Measurements from ENCODE around the gene ABCC1.

ABCC1 gene

DNA sequence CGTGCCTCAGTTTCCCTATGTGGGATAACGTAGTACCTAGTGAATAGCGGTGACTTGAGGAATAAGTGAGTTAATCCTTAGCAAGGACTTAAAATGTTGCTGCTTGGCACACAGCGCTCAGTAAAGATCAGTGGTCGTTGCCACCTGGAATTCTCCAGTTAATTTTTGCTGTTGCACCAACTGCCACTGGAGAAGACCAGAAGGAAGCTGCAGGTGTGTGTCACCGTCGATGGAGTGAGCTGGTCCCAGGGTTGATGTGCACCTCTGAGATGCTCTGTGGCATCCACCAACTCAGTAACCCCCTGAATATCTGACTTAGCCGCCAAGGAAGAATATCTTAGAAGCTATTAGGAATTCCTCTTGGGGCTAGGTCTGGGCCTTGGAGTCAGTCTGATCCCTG is 4.1 kb downstream of the ABCC1 start (continued):
- TF ChIP-seq, protein P1, sequence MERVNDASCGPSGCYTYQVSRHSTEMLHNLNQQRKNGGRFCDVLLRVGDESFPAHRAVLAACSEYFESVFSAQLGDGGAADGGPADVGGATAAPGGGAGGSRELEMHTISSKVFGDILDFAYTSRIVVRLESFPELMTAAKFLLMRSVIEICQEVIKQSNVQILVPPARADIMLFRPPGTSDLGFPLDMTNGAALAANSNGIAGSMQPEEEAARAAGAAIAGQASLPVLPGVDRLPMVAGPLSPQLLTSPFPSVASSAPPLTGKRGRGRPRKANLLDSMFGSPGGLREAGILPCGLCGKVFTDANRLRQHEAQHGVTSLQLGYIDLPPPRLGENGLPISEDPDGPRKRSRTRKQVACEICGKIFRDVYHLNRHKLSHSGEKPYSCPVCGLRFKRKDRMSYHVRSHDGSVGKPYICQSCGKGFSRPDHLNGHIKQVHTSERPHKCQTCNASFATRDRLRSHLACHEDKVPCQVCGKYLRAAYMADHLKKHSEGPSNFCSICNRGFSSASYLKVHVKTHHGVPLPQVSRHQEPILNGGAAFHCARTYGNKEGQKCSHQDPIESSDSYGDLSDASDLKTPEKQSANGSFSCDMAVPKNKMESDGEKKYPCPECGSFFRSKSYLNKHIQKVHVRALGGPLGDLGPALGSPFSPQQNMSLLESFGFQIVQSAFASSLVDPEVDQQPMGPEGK (tag by site-specific recombination; IDR thresholded peaks at IDR 0.05): no peak
- TF ChIP-seq ZNF184 (tag by site-specific recombination; IDR thresholded peaks at IDR 0.05) (no peak), ZNF2 (tag by site-specific recombination; IDR thresholded peaks at IDR 0.05) (no peak), ZNF792 (tag by site-specific recombination; IDR thresholded peaks at IDR 0.05) (no peak), MYNN (tag by site-specific recombination; IDR thresholded peaks at IDR 0.05; ENCODE audit: borderline replicate concordance) (no peak), ZNF514 (tag by site-specific recombination; IDR thresholded peaks at IDR 0.05) (no peak), ZNF701 (tag by site-specific recombination; IDR thresholded peaks at IDR 0.05) (no peak)

DNA sequence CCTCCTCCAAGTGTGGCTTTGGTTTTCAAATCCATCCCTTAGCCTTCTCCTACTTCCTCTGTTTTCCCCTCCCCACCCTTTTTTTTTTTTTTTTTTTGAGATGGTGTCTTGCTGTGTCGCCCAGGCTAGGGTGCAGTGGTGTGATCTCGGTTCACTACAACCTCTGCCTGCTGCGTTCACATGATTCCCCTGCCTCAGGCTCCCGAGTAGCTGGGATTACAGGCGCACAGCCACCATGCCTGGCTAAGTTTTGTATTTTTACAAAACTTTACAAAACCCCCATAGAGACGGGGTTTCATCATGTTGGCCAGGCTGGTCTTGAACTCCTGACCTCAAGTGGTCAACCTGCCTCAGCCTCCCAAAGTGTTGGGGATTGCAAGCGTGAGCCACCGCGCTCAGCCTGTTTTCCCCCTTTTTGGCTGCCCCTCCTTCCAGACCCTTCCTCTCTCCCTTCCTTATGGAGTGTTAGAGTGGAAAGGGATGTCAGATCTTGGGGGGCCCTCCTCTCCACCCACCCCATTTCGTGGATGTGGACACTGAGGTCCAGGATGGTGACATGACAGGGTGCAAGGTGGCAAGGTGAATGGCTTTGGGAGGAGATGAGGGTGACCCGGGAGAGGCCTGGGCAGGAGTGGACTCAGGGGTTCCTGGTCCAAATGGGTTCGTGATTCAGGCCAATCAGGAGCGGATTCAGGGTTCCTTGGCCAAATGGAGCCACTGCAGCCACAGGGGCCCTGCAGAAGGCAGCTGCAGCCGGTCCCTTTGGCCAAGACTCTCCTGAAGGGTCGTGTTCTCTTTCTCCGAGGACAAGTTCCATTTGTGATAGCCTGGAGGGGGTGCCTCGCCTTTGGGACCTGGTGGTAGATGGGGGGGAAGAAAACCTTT is 4.8 kb downstream of the ABCC1 start:
- Histone ChIP-seq H3K27ac (ENCODE audit: extremely low read depth, low read depth, low read length) (no peak overlapping the region), H3K4me1 (ENCODE audit: control insufficient read depth, insufficient read depth, low read length) (0 out of 2 replicates have a peak, but pooled peaks cover 2% of the 10 kb centered on the region), H3K9me3 (ENCODE audit: control insufficient read depth, insufficient read depth, low read depth, low read length) (no peaks in the 10 kb centered on the region), H3K4me3 (ENCODE audit: low read depth, low read length) (no peak overlapping the region), H3K36me3 (ENCODE audit: control insufficient read depth in 2 of 2, insufficient read depth in 1 of 2, low read length in 2 of 2) (no peaks in the 10 kb centered on the region)
- CTCF ChIA-PET: interaction anchor here (0.7 kb wide), 1 partner anchor 19 kb away, joined by 3 read pairs; no protein-coding TSS in a partner anchor
- no peak for TF ChIP-seq ZNF311 (tag by site-specific recombination; IDR thresholded peaks at IDR 0.05; ENCODE audit: borderline replicate concordance)
- TF ChIP-seq, protein P2, sequence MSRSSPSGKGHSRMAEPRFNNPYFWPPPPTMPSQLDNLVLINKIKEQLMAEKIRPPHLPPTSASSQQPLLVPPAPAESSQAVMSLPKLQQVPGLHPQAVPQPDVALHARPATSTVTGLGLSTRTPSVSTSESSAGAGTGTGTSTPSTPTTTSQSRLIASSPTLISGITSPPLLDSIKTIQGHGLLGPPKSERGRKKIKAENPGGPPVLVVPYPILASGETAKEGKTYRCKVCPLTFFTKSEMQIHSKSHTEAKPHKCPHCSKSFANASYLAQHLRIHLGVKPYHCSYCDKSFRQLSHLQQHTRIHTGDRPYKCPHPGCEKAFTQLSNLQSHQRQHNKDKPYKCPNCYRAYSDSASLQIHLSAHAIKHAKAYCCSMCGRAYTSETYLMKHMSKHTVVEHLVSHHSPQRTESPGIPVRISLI (tag by site-specific recombination; IDR thresholded peaks at IDR 0.05): no peak
- no peak for TF ChIP-seq ZNF701 (tag by site-specific recombination; IDR thresholded peaks at IDR 0.05)
- TF ChIP-seq, protein P3, sequence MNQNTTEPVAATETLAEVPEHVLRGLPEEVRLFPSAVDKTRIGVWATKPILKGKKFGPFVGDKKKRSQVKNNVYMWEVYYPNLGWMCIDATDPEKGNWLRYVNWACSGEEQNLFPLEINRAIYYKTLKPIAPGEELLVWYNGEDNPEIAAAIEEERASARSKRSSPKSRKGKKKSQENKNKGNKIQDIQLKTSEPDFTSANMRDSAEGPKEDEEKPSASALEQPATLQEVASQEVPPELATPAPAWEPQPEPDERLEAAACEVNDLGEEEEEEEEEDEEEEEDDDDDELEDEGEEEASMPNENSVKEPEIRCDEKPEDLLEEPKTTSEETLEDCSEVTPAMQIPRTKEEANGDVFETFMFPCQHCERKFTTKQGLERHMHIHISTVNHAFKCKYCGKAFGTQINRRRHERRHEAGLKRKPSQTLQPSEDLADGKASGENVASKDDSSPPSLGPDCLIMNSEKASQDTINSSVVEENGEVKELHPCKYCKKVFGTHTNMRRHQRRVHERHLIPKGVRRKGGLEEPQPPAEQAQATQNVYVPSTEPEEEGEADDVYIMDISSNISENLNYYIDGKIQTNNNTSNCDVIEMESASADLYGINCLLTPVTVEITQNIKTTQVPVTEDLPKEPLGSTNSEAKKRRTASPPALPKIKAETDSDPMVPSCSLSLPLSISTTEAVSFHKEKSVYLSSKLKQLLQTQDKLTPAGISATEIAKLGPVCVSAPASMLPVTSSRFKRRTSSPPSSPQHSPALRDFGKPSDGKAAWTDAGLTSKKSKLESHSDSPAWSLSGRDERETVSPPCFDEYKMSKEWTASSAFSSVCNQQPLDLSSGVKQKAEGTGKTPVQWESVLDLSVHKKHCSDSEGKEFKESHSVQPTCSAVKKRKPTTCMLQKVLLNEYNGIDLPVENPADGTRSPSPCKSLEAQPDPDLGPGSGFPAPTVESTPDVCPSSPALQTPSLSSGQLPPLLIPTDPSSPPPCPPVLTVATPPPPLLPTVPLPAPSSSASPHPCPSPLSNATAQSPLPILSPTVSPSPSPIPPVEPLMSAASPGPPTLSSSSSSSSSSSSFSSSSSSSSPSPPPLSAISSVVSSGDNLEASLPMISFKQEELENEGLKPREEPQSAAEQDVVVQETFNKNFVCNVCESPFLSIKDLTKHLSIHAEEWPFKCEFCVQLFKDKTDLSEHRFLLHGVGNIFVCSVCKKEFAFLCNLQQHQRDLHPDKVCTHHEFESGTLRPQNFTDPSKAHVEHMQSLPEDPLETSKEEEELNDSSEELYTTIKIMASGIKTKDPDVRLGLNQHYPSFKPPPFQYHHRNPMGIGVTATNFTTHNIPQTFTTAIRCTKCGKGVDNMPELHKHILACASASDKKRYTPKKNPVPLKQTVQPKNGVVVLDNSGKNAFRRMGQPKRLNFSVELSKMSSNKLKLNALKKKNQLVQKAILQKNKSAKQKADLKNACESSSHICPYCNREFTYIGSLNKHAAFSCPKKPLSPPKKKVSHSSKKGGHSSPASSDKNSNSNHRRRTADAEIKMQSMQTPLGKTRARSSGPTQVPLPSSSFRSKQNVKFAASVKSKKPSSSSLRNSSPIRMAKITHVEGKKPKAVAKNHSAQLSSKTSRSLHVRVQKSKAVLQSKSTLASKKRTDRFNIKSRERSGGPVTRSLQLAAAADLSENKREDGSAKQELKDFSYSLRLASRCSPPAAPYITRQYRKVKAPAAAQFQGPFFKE (tag by site-specific recombination; IDR thresholded peaks at IDR 0.05; ENCODE audit: borderline replicate concordance): no peak
- TF ChIP-seq ZSCAN30 (tag by site-specific recombination; IDR thresholded peaks at IDR 0.05): no peak
- TF ChIP-seq, protein P4, sequence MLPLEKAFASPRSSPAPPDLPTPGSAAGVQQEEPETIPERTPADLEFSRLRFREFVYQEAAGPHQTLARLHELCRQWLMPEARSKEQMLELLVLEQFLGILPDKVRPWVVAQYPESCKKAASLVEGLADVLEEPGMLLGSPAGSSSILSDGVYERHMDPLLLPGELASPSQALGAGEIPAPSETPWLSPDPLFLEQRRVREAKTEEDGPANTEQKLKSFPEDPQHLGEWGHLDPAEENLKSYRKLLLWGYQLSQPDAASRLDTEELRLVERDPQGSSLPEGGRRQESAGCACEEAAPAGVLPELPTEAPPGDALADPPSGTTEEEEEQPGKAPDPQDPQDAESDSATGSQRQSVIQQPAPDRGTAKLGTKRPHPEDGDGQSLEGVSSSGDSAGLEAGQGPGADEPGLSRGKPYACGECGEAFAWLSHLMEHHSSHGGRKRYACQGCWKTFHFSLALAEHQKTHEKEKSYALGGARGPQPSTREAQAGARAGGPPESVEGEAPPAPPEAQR (tag by site-specific recombination; IDR thresholded peaks at IDR 0.05): no peak
- TF ChIP-seq, protein P5, sequence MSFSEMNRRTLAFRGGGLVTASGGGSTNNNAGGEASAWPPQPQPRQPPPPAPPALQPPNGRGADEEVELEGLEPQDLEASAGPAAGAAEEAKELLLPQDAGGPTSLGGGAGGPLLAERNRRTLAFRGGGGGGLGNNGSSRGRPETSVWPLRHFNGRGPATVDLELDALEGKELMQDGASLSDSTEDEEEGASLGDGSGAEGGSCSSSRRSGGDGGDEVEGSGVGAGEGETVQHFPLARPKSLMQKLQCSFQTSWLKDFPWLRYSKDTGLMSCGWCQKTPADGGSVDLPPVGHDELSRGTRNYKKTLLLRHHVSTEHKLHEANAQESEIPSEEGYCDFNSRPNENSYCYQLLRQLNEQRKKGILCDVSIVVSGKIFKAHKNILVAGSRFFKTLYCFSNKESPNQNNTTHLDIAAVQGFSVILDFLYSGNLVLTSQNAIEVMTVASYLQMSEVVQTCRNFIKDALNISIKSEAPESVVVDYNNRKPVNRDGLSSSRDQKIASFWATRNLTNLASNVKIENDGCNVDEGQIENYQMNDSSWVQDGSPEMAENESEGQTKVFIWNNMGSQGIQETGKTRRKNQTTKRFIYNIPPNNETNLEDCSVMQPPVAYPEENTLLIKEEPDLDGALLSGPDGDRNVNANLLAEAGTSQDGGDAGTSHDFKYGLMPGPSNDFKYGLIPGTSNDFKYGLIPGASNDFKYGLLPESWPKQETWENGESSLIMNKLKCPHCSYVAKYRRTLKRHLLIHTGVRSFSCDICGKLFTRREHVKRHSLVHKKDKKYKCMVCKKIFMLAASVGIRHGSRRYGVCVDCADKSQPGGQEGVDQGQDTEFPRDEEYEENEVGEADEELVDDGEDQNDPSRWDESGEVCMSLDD (tag by site-specific recombination; IDR thresholded peaks at IDR 0.05): no peak
- POLR2A ChIA-PET: no interaction called here
